ENCODE results near the gene XYLT1. TPM values are rescaled to one million over a fixed set of nuclear protein-coding genes. Genes with fewer than 3 reads are reported as not detected.
A peak's percentile ranks its signal among the peaks of the same experiment; 100 is the strongest.

The XYLT1 gene
- total RNA-seq, 6 experiments from 2014 or later: 22.0 to 51.1 (median 27.5) TPM

GRCh38 chr16:17515421-17516210 is 44.9 kb upstream of the XYLT1 start:
- peak overlapping the region; percentile 16; the same call in 1 of the 2 replicates for H3K4me3 Mint-ChIP-seq
- TF ChIP-seq, protein P1, sequence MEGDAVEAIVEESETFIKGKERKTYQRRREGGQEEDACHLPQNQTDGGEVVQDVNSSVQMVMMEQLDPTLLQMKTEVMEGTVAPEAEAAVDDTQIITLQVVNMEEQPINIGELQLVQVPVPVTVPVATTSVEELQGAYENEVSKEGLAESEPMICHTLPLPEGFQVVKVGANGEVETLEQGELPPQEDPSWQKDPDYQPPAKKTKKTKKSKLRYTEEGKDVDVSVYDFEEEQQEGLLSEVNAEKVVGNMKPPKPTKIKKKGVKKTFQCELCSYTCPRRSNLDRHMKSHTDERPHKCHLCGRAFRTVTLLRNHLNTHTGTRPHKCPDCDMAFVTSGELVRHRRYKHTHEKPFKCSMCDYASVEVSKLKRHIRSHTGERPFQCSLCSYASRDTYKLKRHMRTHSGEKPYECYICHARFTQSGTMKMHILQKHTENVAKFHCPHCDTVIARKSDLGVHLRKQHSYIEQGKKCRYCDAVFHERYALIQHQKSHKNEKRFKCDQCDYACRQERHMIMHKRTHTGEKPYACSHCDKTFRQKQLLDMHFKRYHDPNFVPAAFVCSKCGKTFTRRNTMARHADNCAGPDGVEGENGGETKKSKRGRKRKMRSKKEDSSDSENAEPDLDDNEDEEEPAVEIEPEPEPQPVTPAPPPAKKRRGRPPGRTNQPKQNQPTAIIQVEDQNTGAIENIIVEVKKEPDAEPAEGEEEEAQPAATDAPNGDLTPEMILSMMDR (IDR thresholded peaks at IDR 0.05): no peak
- peaks cover 2% of the 10 kb centered on the region for H3K27me3 Mint-ChIP-seq (ENCODE audit: insufficient read depth)
- H3K27ac Mint-ChIP-seq: peak overlapping the region; percentile 77
- peak; percentile 82 for DNase-seq
- H3K4me1 Mint-ChIP-seq (ENCODE audit: low read depth): peaks cover 95% of the 10 kb centered on the region
- H3K36me3 Mint-ChIP-seq (ENCODE audit: low read depth): peaks cover 7% of the 10 kb centered on the region
- H3K9me3 Mint-ChIP-seq: peaks cover 7% of the 10 kb centered on the region

DNA sequence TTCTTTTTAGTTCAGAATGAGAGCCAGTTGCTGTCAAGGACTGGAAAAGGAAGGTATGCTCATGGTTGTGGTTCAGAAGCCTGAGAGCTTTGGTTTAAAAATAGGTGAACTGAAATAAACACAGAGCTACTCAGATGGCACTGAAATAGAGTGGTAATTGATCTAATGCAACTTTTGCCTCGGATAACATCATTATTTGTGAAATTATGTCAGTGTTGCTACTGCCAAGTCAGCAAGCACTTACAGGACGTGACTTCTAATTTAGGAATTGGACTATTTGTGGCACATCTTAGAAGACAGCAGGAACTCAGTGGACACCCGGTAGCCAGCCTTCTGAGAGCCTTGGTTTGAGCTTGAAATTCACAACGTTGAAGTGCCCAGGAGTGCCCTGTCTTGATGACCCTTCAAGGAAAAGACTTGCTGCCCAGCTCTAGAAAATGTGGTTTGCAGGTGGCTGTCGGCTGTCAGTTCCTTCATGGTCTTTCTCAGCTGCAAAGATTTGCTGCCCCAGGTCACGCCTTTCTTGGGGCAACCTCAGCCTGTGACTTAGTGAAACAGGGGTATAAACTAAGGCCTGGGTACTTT is 42.0 kb upstream of the XYLT1 start:
- Mint-ChIP-seq H3K27ac (peak overlapping the region; percentile 76), H3K4me3 (peak overlapping the region; percentile 19), H3K36me3 (ENCODE audit: low read depth) (peaks cover 7% of the 10 kb centered on the region), H3K27me3 (ENCODE audit: insufficient read depth) (peaks cover 2% of the 10 kb centered on the region; the same call in 1 of the 2 replicates), H3K4me1 (ENCODE audit: low read depth) (peaks cover 74% of the 10 kb centered on the region), H3K9me3 (peaks cover 10% of the 10 kb centered on the region)
- peak; percentile 55 for DNase-seq
- TF ChIP-seq, protein P1 (IDR thresholded peaks at IDR 0.05): no peak

- Mint-ChIP-seq H3K27ac (peak overlapping the region; percentile 76; the same call in 1 of the 2 replicates), H3K36me3 (ENCODE audit: low read depth) (peaks cover 7% of the 10 kb centered on the region), H3K9me3 (peaks cover 10% of the 10 kb centered on the region), H3K4me1 (ENCODE audit: low read depth) (peaks cover 60% of the 10 kb centered on the region), H3K4me3 (no peak overlapping the region), H3K27me3 (ENCODE audit: insufficient read depth) (peaks cover 2% of the 10 kb centered on the region; the same call in 1 of the 2 replicates)
- TF ChIP-seq, protein P1 (IDR thresholded peaks at IDR 0.05): no peak
- DNase-seq: peak; percentile 38
Observed at GRCh38 chr16:17511340-17511739, 40.6 kb upstream of the XYLT1 start.

DNA sequence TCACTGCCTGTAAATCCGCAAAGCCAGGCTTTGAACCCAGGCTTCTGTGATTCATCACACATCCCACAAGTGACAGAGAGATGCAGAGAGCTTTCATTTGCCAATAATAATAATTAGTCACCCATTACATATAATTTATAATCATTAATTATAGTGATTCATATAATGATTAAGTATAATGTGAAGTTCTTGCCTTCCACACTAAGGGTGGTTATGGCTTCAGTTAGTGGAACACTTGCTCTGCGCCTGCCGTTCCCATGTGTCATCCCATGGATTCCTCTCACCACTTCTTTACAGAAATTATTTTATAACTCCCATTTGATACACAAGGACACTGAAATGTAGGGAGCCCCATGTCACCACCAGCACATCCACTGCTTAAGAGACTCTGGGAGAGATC is 39.8 kb upstream of the XYLT1 start:
- Mint-ChIP-seq H3K9me3 (peaks cover 10% of the 10 kb centered on the region), H3K36me3 (ENCODE audit: low read depth) (peaks cover 7% of the 10 kb centered on the region), H3K4me3 (peak overlapping the region; percentile 33; the same call in 1 of the 2 replicates), H3K4me1 (ENCODE audit: low read depth) (peaks cover 53% of the 10 kb centered on the region), H3K27ac (peak overlapping the region; percentile 76), H3K27me3 (ENCODE audit: insufficient read depth) (peaks cover 2% of the 10 kb centered on the region; the same call in 1 of the 2 replicates)
- TF ChIP-seq, protein P1 (IDR thresholded peaks at IDR 0.05): no peak
- peak; percentile 18 for DNase-seq

DNA sequence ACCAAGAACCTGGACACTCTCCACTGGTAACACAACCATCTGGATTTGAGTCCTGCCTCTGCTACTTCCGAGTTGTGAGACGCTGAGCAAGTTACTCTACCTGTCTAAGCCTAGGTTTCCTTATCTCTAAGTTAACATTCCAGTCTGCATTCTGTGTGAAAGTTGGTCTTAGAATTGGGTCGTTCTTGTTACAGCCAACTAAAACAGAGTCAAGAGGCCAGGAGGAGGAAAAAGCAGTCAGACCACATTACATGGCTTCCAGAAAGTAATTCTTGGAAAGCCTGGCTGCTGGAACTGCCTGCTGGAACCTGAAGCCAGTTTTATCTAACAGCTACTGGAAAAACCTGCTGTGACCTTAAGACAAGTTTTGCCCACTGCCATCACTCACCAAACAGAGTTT is 38.4 kb upstream of the XYLT1 start:
- H3K4me1 Mint-ChIP-seq (ENCODE audit: low read depth): peaks cover 41% of the 10 kb centered on the region
- no peak overlapping the region for H3K27ac Mint-ChIP-seq
- H3K4me3 Mint-ChIP-seq: no peak overlapping the region
- H3K36me3 Mint-ChIP-seq (ENCODE audit: low read depth): peaks cover 4% of the 10 kb centered on the region
- peaks cover 2% of the 10 kb centered on the region; the same call in 1 of the 2 replicates for H3K27me3 Mint-ChIP-seq (ENCODE audit: insufficient read depth)
- TF ChIP-seq, protein P1 (IDR thresholded peaks at IDR 0.05): no peak
- H3K9me3 Mint-ChIP-seq: peaks cover 8% of the 10 kb centered on the region
- DNase-seq: no peak

Data from HFFc6 (cell line).